Transverse colon (tissue), 4 donors: ENCODE data around the gene VASH2. TPM values are rescaled to one million over a fixed set of nuclear protein-coding genes. Genes with fewer than 3 reads are reported as not detected.
"Not testable (repeated sequence)": the region's sequence is repeated elsewhere in the genome, so short reads cannot be mapped to it uniquely, and the experiment has no call there.

Source experiments
- DNase-seq: peaks from one replicate; pipeline ENCODE4 v3.0.0-alpha.2; 2019
- H3K27ac ChIP-seq, 4 donors: fragments of 200-600 bp; sonication (generic); 2 replicates each; pipeline ENCODE4 v1.5.1; 2016 to 2018; ENCODE audit warnings: inconsistent platforms in 4 of 4
- H3K27me3 ChIP-seq: fragments of 200-600 bp; sonication (generic); 2 replicates; pipeline ENCODE4 v1.5.1; 2017; ENCODE audit warnings: inconsistent platforms
- H3K36me3 ChIP-seq, 4 donors: fragments of 200-600 bp; sonication (generic); 2 replicates each; pipeline ENCODE4 v1.5.1; 2017 to 2019; ENCODE audit warnings: inconsistent platforms in 4 of 4
- H3K4me1 ChIP-seq, 4 donors: fragments of 200-600 bp; sonication (generic); 2 replicates each; pipeline ENCODE4 v1.5.1; 2017 to 2020; ENCODE audit warnings: inconsistent platforms in 4 of 4
- H3K4me3 ChIP-seq, 4 donors: fragments of 200-600 bp; sonication (generic); 1 replicate in 1 of 4; 2 replicates in 3 of 4; pipeline versions ENCODE4 v1.5.1 to v1.6.1; 2017 to 2019; ENCODE audit warnings: inconsistent platforms in 4 of 4
- H3K9me3 ChIP-seq, 2 donors: fragments of 200-600 bp; sonication (generic); 2 replicates each; pipeline ENCODE4 v1.5.1; 2017 to 2019; ENCODE audit warnings: inconsistent platforms in 2 of 2
- EP300 ChIP-seq: sonication (generic); formaldehyde crosslinking; IDR thresholded peaks from one replicate; pipeline ENCODE4 v1.6.1; 2017; ENCODE audit warnings: antibody characterized with exemption, low read depth
- POLR2A ChIP-seq: fragments of 450-650 bp; IDR thresholded peaks from one replicate; pipeline ENCODE4 v1.6.1; 2016; ENCODE audit warnings: antibody characterized with exemption, mild to moderate bottlenecking, moderate library complexity
- POLR2AphosphoS5 ChIP-seq, 3 donors: sonication (generic); formaldehyde crosslinking; IDR thresholded peaks; one replicate each; pipeline ENCODE4 v1.6.1; 2016; ENCODE audit warnings: antibody characterized with exemption in 3 of 3
- WGBS, 2 donors: methylation state at CpG; one replicate each; pipeline ENCODE4 v1.1.5; 2018; ENCODE audit warnings: low coverage in 1 of 2; 5-methylcytosine and 5-hydroxymethylcytosine counted together
- in situ Hi-C, 4 donors: fragments of 200-750 bp; cut with MboI; loops; one replicate each; pipeline versions ENCODE4 v1.15.0 to v1.15.1; 2017; ENCODE audit warnings: low sequenced_read_pairs in 3 of 4, low pct_ligation_motif_present in 1 of 4, low pct_unique_long_range_greater_than_20kb in 1 of 4
- intact Hi-C: fragments of 100-400 bp; cut with DNase I; formaldehyde crosslinking; loops from one replicate; pipeline ENCODE4 v1.15.1; 2023; ENCODE audit warnings: low total_unique reads
- total RNA-seq, 4 donors: library from RNA; depleted of rRNA; stranded (reverse); fragments of >200 nt; gene quantifications; one replicate each; pipeline ENCODE4 v1.1.0, GENCODE V29; 2016
- TF ChIP-seq, protein P1 (sequence below), 5 experiments: fragments of 200-600 bp in 3 of 5; fragments of 450-650 bp in 2 of 5; sonication (generic) in 3 of 5; IDR thresholded peaks; 1 replicate in 2 of 5; 2 replicates in 3 of 5; pipeline ENCODE4 v1.5.1; 2016 to 2017; ENCODE audit warnings: antibody characterized with exemption in 5 of 5, inconsistent platforms in 3 of 5, mild to moderate bottlenecking in 2 of 5, moderate library complexity in 1 of 5

The VASH2 gene
- total RNA-seq, 4 donors from 2014 or later = 1.1 to 1.7 TPM; not detected in 2

DNA sequence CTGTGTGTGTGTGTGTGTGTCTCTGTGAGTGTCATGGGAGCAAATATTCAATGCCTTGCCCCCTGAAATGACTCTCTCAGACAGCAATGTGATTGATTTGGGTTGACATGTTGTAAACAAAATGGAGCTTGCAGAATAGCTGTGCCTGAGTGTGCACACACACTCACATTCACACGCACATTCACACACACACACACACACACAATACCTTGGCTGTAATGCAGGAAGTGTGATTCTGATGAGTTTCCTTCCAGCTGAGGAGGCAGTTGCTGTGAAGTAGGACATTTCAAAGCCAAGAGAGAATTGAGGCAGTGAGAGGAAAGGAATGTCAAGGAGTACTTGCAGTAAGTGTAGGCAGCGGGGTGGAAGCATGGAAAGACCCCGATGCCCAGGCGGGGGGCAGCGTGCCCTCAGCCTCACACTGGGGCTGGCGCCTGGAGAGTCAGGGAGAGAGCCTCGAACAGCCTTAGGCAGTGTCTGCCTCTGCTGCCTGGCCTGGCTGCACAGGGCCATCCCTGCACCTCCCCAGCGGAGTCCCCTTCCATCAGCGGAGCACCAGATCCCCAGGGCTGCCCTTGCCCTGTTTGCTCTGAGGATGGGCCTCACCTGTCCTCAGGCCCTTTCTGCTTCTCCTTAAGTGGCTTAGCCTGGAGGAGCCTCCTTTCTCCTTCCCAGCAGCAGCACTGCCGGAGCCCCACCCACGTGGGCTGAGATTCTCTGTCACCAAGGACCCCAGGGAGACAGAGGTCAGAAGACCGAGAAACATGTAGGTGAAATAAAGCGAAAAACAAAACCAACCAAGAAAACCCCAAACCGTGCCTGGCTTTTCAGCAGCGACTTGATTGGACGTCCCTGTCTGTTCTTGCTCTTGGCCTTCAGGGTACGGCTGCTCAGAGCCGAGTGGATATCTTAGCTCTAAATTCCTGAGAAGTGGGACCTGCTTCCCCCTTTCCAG, 9.2 kb downstream of the VASH2 start:
- DNase-seq = no peak
- Histone ChIP-seq H3K36me3 (no peaks in the 10 kb centered on the region), H3K27ac (no peak overlapping the region), H3K4me1 (no peaks in the 10 kb centered on the region), H3K9me3 (no peaks in the 10 kb centered on the region), H3K4me3 (no peak overlapping the region), H3K27me3 (no peaks in the 10 kb centered on the region)
- intact Hi-C loops = no loop called here
- in situ Hi-C loops = no loop called here
- TF ChIP-seq POLR2A (no peak), POLR2AphosphoS5 (IDR thresholded peaks at IDR 0.05) (no peak), EP300 (no peak)
- TF ChIP-seq, protein P1, sequence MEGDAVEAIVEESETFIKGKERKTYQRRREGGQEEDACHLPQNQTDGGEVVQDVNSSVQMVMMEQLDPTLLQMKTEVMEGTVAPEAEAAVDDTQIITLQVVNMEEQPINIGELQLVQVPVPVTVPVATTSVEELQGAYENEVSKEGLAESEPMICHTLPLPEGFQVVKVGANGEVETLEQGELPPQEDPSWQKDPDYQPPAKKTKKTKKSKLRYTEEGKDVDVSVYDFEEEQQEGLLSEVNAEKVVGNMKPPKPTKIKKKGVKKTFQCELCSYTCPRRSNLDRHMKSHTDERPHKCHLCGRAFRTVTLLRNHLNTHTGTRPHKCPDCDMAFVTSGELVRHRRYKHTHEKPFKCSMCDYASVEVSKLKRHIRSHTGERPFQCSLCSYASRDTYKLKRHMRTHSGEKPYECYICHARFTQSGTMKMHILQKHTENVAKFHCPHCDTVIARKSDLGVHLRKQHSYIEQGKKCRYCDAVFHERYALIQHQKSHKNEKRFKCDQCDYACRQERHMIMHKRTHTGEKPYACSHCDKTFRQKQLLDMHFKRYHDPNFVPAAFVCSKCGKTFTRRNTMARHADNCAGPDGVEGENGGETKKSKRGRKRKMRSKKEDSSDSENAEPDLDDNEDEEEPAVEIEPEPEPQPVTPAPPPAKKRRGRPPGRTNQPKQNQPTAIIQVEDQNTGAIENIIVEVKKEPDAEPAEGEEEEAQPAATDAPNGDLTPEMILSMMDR (IDR thresholded peaks at IDR 0.05) = no peak
- WGBS, 2 donors = 81 to 97% methylated on average over 7 to 18 of the region's 18 CpGs

DNA sequence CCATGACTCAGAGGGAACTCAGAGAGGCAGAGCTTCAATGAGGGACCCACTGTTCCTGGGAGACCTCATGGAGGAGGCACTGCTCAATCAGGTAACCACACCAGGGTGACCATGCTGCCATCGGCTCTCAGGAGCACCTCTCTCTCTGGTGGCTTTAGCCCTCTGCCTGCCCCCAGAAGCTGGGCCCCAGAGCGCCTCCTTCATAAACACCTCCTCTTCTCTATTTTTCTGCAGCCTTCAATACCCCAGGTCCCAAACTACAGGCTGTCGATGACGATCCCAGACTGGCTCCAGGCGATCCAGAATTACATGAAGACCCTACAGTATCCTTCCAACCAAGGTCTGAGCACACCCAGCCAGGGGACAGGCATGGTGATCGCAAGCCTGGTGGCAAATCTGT, 10.6 kb downstream of the VASH2 start:
- TF ChIP-seq POLR2AphosphoS5 (IDR thresholded peaks at IDR 0.05) (no peak), EP300 (no peak), POLR2A (no peak)
- TF ChIP-seq, protein P1 (IDR thresholded peaks at IDR 0.05) = no peak

DNA sequence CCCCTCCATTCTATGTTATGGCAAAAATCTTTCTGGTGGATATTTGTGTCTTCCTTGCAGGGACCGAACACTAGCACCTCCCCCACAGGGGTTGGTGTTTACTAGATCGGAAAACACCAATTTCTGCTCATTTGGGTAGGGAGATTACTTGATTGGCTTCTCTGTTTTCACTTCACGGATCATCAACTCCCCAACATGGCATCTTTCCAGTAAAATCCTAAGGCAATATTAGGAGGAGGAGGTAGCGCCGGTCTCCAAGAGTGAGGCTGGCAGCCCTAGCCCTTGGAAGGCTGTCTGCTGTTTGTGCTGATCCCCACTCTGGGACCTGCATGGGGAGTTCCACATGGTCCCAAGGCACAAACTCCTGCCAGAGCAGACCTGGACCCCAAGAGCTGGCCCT, 12.2 kb downstream of the VASH2 start:
- 71 to 100% methylated on average over 1 to 5 of the region's 5 CpGs for WGBS, 2 donors
- Histone ChIP-seq H3K4me1 (no peaks in the 10 kb centered on the region), H3K9me3 (no peaks in the 10 kb centered on the region), H3K27me3 (no peaks in the 10 kb centered on the region), H3K27ac (no peak overlapping the region), H3K4me3 (no peak overlapping the region), H3K36me3 (no peaks in the 10 kb centered on the region)
- in situ Hi-C loops = no loop called here
- intact Hi-C loops = no loop called here
- TF ChIP-seq, protein P1 (IDR thresholded peaks at IDR 0.05) = no peak
- TF ChIP-seq POLR2AphosphoS5 (IDR thresholded peaks at IDR 0.05) (no peak), EP300 (no peak), POLR2A (no peak)
- DNase-seq = no peak

More for the DNA sequence above, 10.6 kb downstream of the VASH2 start:
- no peak for DNase-seq
- WGBS, 2 donors = 89 to 100% methylated on average over 1 to 6 of the region's 6 CpGs
- intact Hi-C loops = no loop called here
- in situ Hi-C loops = no loop called here
- Histone ChIP-seq H3K4me3 (no peak overlapping the region), H3K36me3 (no peaks in the 10 kb centered on the region), H3K27me3 (no peaks in the 10 kb centered on the region), H3K9me3 (no peaks in the 10 kb centered on the region), H3K4me1 (no peaks in the 10 kb centered on the region), H3K27ac (no peak overlapping the region)

DNA sequence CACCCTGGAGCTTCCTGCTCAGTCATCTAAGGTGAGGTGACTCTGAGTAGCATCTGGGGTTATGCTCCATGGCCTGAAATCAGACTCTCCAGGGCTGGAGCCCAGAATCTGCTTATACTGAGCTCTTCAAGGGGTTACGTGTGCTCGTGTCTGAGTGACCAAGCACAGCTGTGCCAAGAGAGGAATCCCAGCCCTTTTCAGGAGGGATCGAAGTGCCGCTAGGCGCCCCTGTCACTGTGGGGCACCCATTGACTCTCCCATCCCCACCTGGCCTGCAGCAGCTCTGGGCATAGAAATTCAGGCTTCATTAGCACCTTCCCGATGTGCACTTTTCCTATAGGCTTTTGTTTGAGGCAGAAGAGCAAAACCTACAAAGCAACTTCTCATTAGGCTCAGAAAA, 13.8 kb downstream of the VASH2 start:
- no peak overlapping the region for H3K27ac ChIP-seq
- DNase-seq = no peak
- no peaks in the 10 kb centered on the region for H3K36me3 ChIP-seq
- no peaks in the 10 kb centered on the region for H3K27me3 ChIP-seq
- H3K4me3 ChIP-seq = no peak overlapping the region
- intact Hi-C loops (no loop called here), in situ Hi-C loops (no loop called here)
- H3K4me1 ChIP-seq = no peaks in the 10 kb centered on the region
- no peak for TF ChIP-seq POLR2A
- TF ChIP-seq, protein P1 (IDR thresholded peaks at IDR 0.05) = no peak
- TF ChIP-seq EP300 = no peak
- TF ChIP-seq POLR2AphosphoS5 (IDR thresholded peaks at IDR 0.05) = no peak
- 95% methylated on average over 6 of the region's 6 CpGs; no CpG with 5 or more reads in 1 of the 2 donors for WGBS, 2 donors
- no peaks in the 10 kb centered on the region for H3K9me3 ChIP-seq

DNA sequence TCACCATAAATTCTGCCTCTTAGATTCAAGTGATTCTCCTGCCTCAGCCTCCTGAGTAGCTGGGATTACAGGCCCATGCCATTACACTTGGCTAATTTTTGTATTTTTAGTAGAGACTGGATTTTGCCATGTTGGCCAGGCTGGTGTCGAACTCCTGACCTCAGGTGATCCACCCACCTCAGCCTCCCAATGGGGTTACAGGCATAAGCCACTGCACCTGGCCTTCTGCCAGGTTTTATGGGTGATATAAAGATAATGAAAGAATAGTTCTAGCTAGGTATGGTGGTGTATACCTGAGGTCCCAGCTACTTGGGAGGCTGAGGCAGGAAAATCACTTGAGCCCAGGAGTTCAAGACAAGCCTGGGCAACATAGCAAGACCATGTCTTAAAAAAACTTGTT, 14.7 kb downstream of the VASH2 start:
- H3K4me1 ChIP-seq, H3K4me3 ChIP-seq, intact Hi-C loops, H3K27ac ChIP-seq, in situ Hi-C loops, H3K27me3 ChIP-seq, H3K36me3 ChIP-seq, H3K9me3 ChIP-seq, DNase-seq: not testable (repeated sequence)
- WGBS, 2 donors = 94 to 100% methylated on average over 1 of the region's 1 CpG
